HFFc6 (cell line): ENCODE results near the gene LATS2. TPM values are rescaled to one million over a fixed set of nuclear protein-coding genes. Genes with fewer than 3 reads are reported as not detected.

Experiments
- DNase-seq: peaks from one replicate; pipeline ENCODE4 v3.0.0-alpha.2; 2018
- H3K27ac Mint-ChIP-seq: 2 replicates; pipeline ENCODE4 v1.8.0; 2020; ENCODE audit warnings: mild to moderate bottlenecking, mixed read lengths
- H3K27me3 Mint-ChIP-seq: 2 replicates; pipeline ENCODE4 v1.8.0; 2021; ENCODE audit warnings: mild to moderate bottlenecking, moderate library complexity, mixed read lengths; ENCODE audit not compliant: insufficient read depth
- H3K36me3 Mint-ChIP-seq: 2 replicates; pipeline ENCODE4 v1.8.0; 2021; ENCODE audit warnings: low read depth, mixed read lengths
- H3K4me1 Mint-ChIP-seq: 2 replicates; pipeline ENCODE4 v1.8.0; 2020; ENCODE audit warnings: low read depth, mixed read lengths
- H3K4me3 Mint-ChIP-seq: 2 replicates; pipeline ENCODE4 v1.8.0; 2020; ENCODE audit warnings: mild to moderate bottlenecking, moderate library complexity, mixed read lengths
- H3K9me3 Mint-ChIP-seq: 2 replicates; pipeline ENCODE4 v1.8.0; 2020; ENCODE audit warnings: mild to moderate bottlenecking, mixed read lengths
- total RNA-seq, 6 experiments: library from RNA; stranded (reverse); fragmentation: NEBNext Ultra II Directional; extraction: Animal tissue kit (Norgen Biotek cat#: 25700); gene quantifications; 2 replicates in 1 of 6; 3 replicates in 5 of 6; pipeline ENCODE4 v1.2.3, GENCODE V29; 2021
- TF ChIP-seq, protein P1 (sequence below): fragments of 200-600 bp; sonication (generic); IDR thresholded peaks from 2 replicates; pipeline ENCODE4 v1.5.0; 2021; ENCODE audit warnings: antibody characterized with exemption, mild to moderate bottlenecking

LATS2 gene
- total RNA-seq, 6 experiments from 2014 or later = 43.5 to 54.8 (median 44.9) TPM

GRCh38 chr13:20923272-20923671 lies 138.1 kb downstream of the LATS2 start:
- H3K4me1 Mint-ChIP-seq = no peaks in the 10 kb centered on the region
- H3K27ac Mint-ChIP-seq = no peak overlapping the region
- DNase-seq = no peak
- H3K9me3 Mint-ChIP-seq = no peaks in the 10 kb centered on the region
- no peak overlapping the region for H3K4me3 Mint-ChIP-seq
- H3K27me3 Mint-ChIP-seq = peaks cover 8% of the 10 kb centered on the region
- no peaks in the 10 kb centered on the region for H3K36me3 Mint-ChIP-seq
- TF ChIP-seq, protein P1, sequence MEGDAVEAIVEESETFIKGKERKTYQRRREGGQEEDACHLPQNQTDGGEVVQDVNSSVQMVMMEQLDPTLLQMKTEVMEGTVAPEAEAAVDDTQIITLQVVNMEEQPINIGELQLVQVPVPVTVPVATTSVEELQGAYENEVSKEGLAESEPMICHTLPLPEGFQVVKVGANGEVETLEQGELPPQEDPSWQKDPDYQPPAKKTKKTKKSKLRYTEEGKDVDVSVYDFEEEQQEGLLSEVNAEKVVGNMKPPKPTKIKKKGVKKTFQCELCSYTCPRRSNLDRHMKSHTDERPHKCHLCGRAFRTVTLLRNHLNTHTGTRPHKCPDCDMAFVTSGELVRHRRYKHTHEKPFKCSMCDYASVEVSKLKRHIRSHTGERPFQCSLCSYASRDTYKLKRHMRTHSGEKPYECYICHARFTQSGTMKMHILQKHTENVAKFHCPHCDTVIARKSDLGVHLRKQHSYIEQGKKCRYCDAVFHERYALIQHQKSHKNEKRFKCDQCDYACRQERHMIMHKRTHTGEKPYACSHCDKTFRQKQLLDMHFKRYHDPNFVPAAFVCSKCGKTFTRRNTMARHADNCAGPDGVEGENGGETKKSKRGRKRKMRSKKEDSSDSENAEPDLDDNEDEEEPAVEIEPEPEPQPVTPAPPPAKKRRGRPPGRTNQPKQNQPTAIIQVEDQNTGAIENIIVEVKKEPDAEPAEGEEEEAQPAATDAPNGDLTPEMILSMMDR = no peak

Other genes starting within 250 kb of the LATS2 start
- 10 to 100 TPM; 14.2 to 17.6 (median 15.2) TPM for gene XPO4, start 158.8 kb downstream of the LATS2 start, total RNA-seq
- 100 to 1,000 TPM; 269 to 307 (median 290) TPM for gene SAP18, start 78.5 kb upstream of the LATS2 start, total RNA-seq
- gene SKA3, start 115.0 kb upstream of the LATS2 start, total RNA-seq = 10 to 100 TPM; 11.5 to 23.9 (median 21.0) TPM
- 10 to 100 TPM; 16.0 to 19.6 (median 18.1) TPM for gene MRPL57, start 115.1 kb upstream of the LATS2 start, total RNA-seq